GM10248 (cell line): ENCODE data around the gene DNAJC2.

Experiments
- CTCF ChIA-PET: fragments of 300-600 bp; sonication (Branson Sonifier 250); formaldehyde crosslinking; extraction: SDS; loops from one replicate; lab custom pipeline; 2021; ENCODE audit warnings: antibody characterized with exemption; lab: Yijun Ruan, JAX
- POLR2A ChIA-PET: fragments of 350-650 bp; sonication (Branson Sonifier 250); formaldehyde crosslinking; extraction: SDS; loops from one replicate; lab custom pipeline; 2020; ENCODE audit warnings: antibody characterized with exemption; lab: Yijun Ruan, JAX
- DNase-seq: peaks from one replicate; pipeline ENCODE4 v3.0.0; 2012; ENCODE audit errors: extremely low spot score
- CTCF ChIP-seq: IDR thresholded peaks from 2 replicates; pipeline ENCODE4 v1.5.1; 2012; ENCODE audit warnings: mild to moderate bottlenecking, low read depth; ENCODE audit errors: extremely low read depth, missing control alignments, control extremely low read depth

The DNAJC2 gene

DNA sequence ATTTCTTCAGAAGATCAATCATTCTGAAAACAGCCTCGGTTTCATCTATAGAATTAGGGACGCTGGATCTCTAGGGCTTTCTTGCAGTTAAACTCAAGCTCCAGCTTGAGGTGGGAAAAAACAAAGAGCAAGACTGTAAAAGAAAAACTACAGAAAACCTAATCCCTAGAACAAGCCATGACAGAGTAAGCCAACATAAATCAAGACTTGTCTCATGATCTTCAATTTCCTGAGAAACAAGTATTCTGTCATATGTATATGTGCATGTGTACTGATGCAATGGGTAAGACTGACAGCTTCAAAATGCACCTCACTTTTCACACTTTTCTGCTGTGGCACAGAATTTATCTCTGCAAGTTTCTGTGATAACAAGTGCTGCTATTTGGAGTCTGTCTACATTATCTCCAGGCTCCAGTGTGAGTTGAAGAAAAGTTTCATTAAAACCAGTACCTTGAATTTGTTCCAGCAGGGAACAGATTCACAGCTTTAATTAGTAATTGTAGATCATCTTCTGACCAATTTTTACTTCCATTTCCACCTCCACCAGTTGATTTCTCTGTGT is 28.1 kb downstream of the DNAJC2 start:
- no peak for DNase-seq
- no peak for TF ChIP-seq CTCF
- ChIA-PET CTCF (interaction anchor here (0.9 to 1.9 kb wide), 5 partner anchors 10 to 90 kb away, joined by 3 to 7 read pairs (median 5); partner anchors contain the start of gene PMPCB), POLR2A (no interaction called here)

GRCh38 chr7:103314852-103315251 is 29.7 kb downstream of the DNAJC2 start:
- DNase-seq = no peak
- no peak for TF ChIP-seq CTCF
- ChIA-PET POLR2A (no interaction called here), CTCF (interaction anchor here (0.9 to 2.8 kb wide), 3 partner anchors 9 to 18 kb away, joined by 3 to 9 read pairs (median 3); partner anchors contain the start of gene PMPCB)

DNA sequence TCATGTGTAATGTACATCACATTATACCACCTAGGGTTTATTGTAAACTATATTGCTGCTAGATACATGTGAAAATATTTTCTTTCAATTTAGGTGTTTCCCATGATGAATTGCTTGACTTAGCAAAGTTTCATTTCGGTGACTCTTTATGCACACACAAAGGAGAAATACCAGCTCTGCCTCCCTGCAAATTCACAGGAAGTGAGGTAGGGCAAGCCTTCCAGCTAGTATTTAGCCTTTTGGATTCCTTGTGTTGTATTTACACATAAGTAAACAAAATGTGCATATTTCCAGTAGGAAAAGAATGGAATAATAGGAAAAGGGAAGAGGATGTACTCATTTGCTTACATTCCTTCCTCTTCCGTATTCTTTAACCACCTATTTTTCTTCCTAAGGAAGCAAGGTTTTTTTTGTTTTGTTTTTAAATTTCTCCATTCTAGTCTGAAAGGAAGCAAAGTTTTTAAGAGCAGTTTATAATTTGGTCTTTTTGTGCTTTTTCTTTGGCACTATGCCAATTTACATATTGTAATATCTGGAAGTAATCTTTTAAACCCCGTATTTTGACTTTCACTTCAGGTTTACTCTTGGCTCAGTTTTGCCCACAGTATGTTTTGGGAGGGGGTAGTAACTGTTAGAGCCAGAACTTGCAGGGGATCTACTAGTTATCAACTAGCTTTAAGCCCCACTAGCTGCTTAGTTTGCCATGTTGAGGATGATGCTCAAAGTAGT is 36.9 kb downstream of the DNAJC2 start:
- POLR2A ChIA-PET = no interaction called here
- TF ChIP-seq CTCF = no peak
- CTCF ChIA-PET = interaction anchor here (1.2 to 2.3 kb wide), 3 partner anchors 9 to 27 kb away, joined by 4 to 5 read pairs (median 5); partner anchors contain the start of gene PMPCB
- DNase-seq = no peak

GRCh38 chr7:103301441-103301840 is 43.1 kb downstream of the DNAJC2 start:
- TF ChIP-seq CTCF = no peak
- ChIA-PET POLR2A (no interaction called here), CTCF (interaction anchor here (1.8 kb wide), 1 partner anchor 9 kb away, joined by 4 read pairs; no protein-coding TSS in a partner anchor)
- no peak for DNase-seq

DNA sequence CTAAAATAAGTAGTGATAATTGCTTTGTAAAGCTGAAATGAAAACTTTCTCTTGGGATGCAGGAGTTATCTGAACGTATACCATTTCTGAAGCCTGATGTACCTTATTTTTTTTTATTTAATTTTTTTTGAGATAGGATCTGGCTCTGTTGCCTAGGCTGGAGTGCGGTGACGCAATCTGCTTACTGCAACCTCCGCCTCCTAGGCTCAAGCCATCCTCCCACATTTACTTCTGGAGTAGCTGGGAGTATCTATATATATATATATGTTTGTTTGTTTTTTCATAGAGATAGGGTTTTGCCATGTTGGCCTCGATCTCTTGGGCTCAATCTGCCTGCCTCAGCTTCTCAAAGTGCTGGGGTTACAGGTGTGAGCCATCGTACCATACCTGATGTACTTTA is 44.9 kb downstream of the DNAJC2 start:
- CTCF ChIA-PET = interaction anchor here (1.3 to 1.8 kb wide), 3 partner anchors 10 to 33 kb away, joined by 3 to 5 read pairs (median 4); no protein-coding TSS in a partner anchor
- DNase-seq = no peak

More for the DNA sequence above, 44.9 kb downstream of the DNAJC2 start:
- no peak for TF ChIP-seq CTCF
- POLR2A ChIA-PET = no interaction called here
